GM12878 (cell line): ENCODE measurements around the gene PCDH15.

ENCODE experiments used
- EGR1 ChIP-seq, 2 experiments: IDR thresholded peaks; 1 replicate in 1 of 2; 2 replicates in 1 of 2; pipeline ENCODE4 v1.6.1; 2011 to 2012; ENCODE audit warnings: low read depth in 2 of 2, low read length in 2 of 2, borderline replicate concordance in 1 of 2, mild to moderate bottlenecking in 1 of 2, moderate library complexity in 1 of 2
- REST ChIP-seq: IDR thresholded peaks from 2 replicates; pipeline ENCODE4 v1.6.1; 2012; ENCODE audit warnings: mild to moderate bottlenecking, low read depth, low read length
- ZNF592 ChIP-seq: fragments of 450-650 bp; IDR thresholded peaks from 2 replicates; pipeline ENCODE4 v1.6.1; 2017; ENCODE audit warnings: mild to moderate bottlenecking, moderate library complexity
- ZZZ3 ChIP-seq: IDR thresholded peaks from 2 replicates; pipeline ENCODE4 v1.6.1; 2011; ENCODE audit warnings: low read depth; ENCODE audit not compliant: control insufficient read depth, insufficient read length

- TF ChIP-seq REST (no peak), ZZZ3 (no peak), EGR1 (IDR thresholded peaks at IDR 0.05; ENCODE audit: borderline replicate concordance in 1 of 2, low read depth in 2 of 2, low read length in 2 of 2) (no peak), ZNF592 (no peak)
These were observed 187.9 kb downstream of the PCDH15 start for GRCh38 chr10:54613162-54613561.
